GM11168 (cell line): Measurements from ENCODE around the gene MFNG.

Source experiments
- in situ Hi-C: fragments of 300-500 bp; cut with MboI; formaldehyde crosslinking; loops from one replicate; pipeline ENCODE4 v1.12.0; 2022; ENCODE audit warnings: low sequenced_read_pairs; ENCODE audit not compliant: unreplicated experiment

The MFNG gene

GRCh38 chr22:37515901-37516300 lies 29.7 kb upstream of the MFNG start:
- in situ Hi-C loops, result no loop called here

GRCh38 chr22:37514526-37515051 lies 28.4 kb upstream of the MFNG start:
- in situ Hi-C loops, result no loop called here

- in situ Hi-C loops, result no loop called here
Measured at GRCh38 chr22:37511395-37512104, 25.4 kb upstream of the MFNG start.

GRCh38 chr22:37510091-37510490 lies 23.9 kb upstream of the MFNG start:
- in situ Hi-C loops, result no loop called here

- in situ Hi-C loops, result no loop called here
Measured at GRCh38 chr22:37509059-37509860, 23.1 kb upstream of the MFNG start.

- in situ Hi-C loops, result no loop called here
Measured at GRCh38 chr22:37508431-37508992, 22.3 kb upstream of the MFNG start.

GRCh38 chr22:37507731-37508130 lies 21.5 kb upstream of the MFNG start:
- in situ Hi-C loops, result no loop called here

GRCh38 chr22:37505989-37506388 lies 19.8 kb upstream of the MFNG start:
- in situ Hi-C loops, result no loop called here

GRCh38 chr22:37505565-37505964 lies 19.4 kb upstream of the MFNG start:
- in situ Hi-C loops, result no loop called here

- in situ Hi-C loops, result no loop called here
Measured at GRCh38 chr22:37504964-37505363, 18.8 kb upstream of the MFNG start.

GRCh38 chr22:37503850-37504249 lies 17.7 kb upstream of the MFNG start:
- in situ Hi-C loops, result no loop called here

- in situ Hi-C loops, result no loop called here
Measured at GRCh38 chr22:37503183-37503683, 17.0 kb upstream of the MFNG start.

- in situ Hi-C loops, result no loop called here
Measured at GRCh38 chr22:37502342-37503182, 16.4 kb upstream of the MFNG start.

- in situ Hi-C loops, result no loop called here
Measured at GRCh38 chr22:37501610-37502341, 15.6 kb upstream of the MFNG start.

GRCh38 chr22:37500745-37501609 lies 14.8 kb upstream of the MFNG start:
- in situ Hi-C loops, result no loop called here

GRCh38 chr22:37499789-37500540 lies 13.8 kb upstream of the MFNG start:
- in situ Hi-C loops, result no loop called here

GRCh38 chr22:37499027-37499707 lies 13.0 kb upstream of the MFNG start:
- in situ Hi-C loops, result no loop called here
